Measurements from ENCODE around the gene HIPK1.
A peak's percentile ranks its signal among the peaks of the same experiment; 100 is the strongest.

The HIPK1 gene

DNA sequence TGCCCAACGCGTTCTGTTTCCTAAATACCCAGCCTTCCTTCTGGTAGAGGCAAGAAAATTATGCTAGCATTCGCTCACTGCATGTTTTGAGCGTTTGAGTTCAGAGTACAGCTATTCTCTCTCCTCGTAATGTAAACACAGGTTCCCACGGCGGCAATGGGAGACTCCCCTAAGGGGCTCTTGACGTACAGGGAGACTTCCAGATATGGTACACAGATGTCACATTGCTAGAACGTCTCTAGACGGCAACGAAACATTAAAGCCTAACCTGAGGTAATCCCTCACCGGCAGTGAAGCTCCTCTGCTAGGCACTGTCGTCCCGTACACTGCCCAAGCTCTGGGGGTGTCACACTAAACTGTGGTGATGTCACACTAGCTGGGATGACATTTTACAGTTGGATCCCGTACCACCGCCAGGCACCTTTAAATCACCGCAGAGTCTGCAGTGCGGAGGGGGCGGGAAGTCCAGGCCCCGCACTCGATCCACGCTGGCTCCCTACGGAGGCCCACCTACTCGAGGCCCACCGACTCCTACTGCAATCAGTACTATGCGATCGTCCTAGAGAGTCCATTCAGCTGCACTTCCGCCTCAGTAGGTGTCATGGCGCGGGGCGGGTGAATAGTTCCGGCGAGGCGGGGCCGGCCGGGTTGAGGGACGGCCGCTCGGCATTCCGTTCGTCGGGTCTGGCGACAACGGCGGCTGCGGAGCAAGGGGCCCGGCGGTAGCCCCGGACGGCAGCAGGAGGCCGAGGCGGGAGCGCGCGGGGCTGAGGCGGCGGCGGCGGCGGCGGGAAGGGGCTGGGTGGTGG is at the start of gene HIPK1:
Gene HIPK1 (plus strand): TSS at position 384 of the 809 bp plus-strand sequence.
- DNase-seq, result peak; percentile 75

DNA sequence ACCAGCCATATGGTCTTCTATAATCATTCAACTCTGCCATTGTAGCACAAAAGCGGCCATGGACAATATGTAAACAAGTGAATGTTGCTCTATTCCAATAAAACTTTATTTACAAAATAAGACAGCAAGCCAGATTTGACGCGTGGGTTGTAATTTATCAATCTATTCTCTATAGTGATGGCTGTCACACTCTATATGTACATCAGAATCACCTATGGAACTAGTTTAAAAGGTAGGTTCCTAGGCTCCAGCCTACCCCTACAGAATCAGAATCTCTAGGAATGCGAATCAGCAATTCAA is 49.4 kb upstream of the HIPK1 start:
- no peak for DNase-seq

- DNase-seq, result no peak
Measured at GRCh38 chr1:113881661-113882060, 47.5 kb upstream of the HIPK1 start.

DNA sequence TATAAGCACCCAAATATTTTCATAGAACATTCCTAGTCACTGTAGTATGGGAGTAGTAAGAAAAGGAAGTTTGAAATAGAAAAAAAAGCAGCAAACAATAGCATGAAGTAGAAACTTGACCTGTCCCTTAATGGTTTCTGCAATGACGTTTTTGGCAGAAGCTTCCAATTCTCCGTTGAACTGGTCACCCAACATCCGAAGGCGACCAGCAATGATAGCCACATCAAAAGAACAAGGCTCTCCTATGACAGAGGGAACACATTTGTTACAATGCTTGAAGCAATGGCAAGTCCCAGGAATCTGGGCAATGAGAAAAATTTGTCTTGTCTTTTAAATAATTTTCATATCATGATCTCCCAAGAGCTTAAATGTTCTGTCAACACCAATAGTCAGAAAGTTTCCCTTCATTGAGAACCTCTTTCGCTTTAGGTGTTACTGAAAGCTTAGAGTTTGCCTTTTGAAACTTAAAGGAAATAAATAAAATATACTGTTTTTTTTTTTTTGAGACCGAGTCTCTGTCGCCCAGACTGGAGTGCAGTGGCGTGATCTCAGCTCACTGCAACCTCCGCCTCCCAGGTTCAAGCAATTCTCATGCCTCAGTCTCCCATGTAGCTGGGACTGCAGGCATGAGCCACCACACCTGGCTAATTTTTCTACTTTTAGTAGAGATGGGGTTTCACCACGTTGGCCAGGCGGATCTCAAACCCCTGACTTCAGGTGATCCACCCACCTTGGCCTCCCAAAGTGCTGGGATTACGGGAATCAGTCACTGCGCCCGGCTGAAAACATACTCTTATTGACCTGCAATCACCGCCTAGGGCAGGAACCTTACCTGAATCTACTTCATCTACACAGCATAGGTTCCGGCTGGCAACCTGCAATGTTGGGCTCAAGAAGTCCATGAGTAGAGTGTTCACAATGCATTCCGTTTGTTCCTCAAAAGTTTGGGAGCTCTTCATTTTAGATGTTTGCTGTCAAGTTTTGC is 42.4 kb upstream of the HIPK1 start:
- no peak for DNase-seq

DNA sequence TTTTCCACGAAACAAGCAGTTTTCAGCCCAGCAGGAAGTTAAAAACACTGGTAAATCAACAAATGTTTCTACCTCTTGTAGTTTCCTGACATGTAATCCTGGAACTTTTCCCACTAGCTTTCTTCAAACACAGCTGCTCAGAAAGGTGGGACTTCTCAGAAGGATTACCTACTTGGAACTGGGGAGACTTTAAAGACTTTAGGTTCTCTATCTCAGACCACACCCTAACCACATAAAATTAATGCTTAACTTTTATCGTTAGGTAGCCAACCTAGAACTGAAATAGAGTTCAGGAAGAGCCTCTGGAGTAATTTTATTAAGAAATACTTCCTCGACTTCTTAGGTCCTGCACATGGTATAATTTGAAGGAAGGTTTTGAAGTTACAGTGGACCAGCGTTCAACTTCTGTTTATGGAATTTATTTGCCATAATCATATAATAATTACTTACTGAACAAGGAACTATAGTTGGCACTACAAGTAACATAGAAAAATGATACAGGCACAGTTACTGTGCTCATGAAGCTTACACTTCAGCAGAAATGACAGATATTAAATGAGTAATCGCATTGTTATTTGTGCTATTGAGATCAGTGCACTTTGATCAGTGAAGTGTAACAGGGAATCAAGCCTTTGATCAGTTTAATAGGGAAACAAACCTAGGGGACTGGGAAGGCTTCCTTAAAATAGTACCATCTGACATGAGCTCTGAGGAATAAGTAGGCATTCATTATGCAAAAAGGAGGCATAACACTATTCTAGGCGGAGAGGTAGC is 41.5 kb upstream of the HIPK1 start, which contains the start of gene BCL2L15:
Gene BCL2L15 (minus strand): TSS at position 180 of the 774 bp plus-strand sequence. CDS start 206 bp downstream, outside the sequence.
- DNase-seq, result no peak

- DNase-seq, result no peak
Measured at GRCh38 chr1:113890816-113891215, 38.3 kb upstream of the HIPK1 start.

- no peak for DNase-seq
Measured at GRCh38 chr1:113891631-113892220, 37.4 kb upstream of the HIPK1 start.

- no peak for DNase-seq
Measured at GRCh38 chr1:113893267-113893666, 35.9 kb upstream of the HIPK1 start.

DNA sequence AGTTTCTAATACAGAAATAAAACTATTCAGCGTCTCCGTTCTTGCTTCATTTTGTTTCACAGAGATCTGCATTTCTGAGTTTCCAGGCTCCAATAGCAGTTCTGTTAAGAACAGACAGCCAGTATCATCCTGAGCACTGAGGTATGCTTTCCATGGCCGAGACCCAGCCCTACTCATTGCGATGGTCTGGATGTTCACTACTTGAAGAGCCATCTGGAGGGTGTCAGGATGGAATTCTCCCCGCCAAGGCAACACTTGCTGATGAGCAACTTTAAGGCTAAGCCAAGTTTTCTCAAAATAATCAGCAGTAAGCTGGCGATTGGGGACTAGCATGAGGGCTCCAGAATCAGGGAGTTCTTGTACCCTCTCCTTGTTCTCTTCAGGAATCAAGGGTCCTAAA is 34.0 kb upstream of the HIPK1 start:
- DNase-seq, result no peak

- no peak for DNase-seq
Measured at GRCh38 chr1:113895961-113896360, 33.2 kb upstream of the HIPK1 start.

GRCh38 chr1:113898241-113898814 is 30.8 kb upstream of the HIPK1 start:
- DNase-seq, result no peak

DNA sequence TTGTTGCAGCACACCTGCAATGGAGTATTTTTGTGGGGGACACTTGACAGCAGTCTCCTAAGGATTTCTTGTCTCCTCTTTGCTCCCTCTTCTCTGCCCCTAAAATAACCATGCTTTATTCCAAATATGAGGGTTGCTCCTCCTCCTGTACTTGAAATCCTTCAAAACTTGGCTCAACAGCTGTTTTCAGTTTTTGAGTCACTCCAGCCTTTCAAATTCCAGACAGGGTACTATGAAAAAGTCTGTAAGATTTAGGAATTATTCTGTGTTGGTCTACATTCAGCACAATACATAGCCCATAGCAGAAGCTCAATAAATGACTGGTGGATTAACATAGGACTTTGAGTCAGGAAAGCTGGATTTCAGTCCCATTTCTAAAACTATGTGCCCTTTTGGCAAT is 30.0 kb upstream of the HIPK1 start:
- no peak for DNase-seq

- no peak for DNase-seq
Measured at GRCh38 chr1:113901191-113901590, 27.9 kb upstream of the HIPK1 start.

- DNase-seq, result no peak
Measured at GRCh38 chr1:113903501-113904292, 25.4 kb upstream of the HIPK1 start.

DNA sequence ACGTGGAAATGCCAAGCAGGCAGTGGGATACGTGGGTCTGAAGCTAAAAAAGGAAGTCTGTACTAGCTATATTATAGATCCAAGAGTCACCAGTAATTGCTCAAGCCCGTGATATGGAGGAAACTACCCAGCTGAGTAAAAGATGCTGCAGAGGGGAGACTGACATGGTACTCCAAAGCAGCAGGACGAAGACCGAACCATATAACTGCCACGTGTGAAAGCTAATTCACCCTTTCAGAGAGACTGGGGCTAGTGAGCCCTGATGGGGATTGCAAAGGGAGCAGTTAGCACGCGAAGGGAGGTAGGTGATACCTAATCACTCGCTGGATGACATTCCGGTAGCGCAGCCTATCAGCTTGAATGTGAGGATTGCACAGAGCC is 24.8 kb upstream of the HIPK1 start:
- DNase-seq, result peak; percentile 46

GRCh38 chr1:113904674-113905434 is 24.3 kb upstream of the HIPK1 start, which contains the start of the genes AP4B1 and DCLRE1B:
TSS of gene AP4B1 (minus strand) at chr1:113904799. CDS start at chr1:113904717, 82 bp downstream.
TSS of gene DCLRE1B (plus strand) at chr1:113905326. CDS start at chr1:113905587, 261 bp downstream.
- peak; percentile 99 for DNase-seq

DNA sequence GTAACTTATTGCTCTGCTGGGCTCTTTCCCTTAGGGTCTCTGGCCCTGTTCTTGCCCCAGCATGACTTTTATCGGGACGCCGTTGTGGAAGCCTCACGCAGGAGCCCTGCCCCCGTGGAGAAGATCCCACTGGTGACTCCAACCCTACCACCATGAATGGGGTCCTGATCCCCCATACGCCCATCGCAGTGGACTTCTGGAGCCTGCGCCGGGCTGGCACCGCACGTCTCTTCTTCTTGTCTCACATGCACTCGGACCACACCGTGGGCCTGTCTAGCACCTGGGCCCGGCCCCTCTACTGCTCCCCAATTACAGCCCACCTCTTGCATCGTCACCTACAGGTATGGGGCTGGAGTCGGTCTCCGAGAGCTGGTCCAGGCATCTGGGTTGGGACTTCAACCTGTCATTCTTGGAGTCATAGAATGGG is 23.7 kb upstream of the HIPK1 start:
- DNase-seq, result no peak

- DNase-seq, result no peak
Measured at GRCh38 chr1:113912594-113913311, 16.4 kb upstream of the HIPK1 start.

DNA sequence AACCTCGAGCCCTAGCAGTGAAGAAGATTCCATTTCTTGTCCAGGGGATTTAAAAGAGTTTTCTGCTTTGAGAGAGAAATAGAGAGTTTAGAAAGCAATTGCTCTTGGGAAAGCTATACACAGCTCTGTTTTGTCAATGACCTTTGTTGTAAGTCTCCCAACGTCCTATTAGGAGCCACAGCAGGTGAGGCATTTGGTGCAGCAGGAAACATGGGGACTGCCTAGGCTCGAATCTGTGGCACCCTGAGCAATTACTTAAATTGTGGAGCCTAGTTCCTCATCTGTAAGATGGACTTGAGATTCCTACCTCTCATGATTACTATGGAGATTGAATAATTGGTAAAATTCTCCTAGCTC is 15.8 kb upstream of the HIPK1 start:
- no peak for DNase-seq

Data from DMS79 (cell line).